Prostate gland (tissue), 2 donors: ENCODE results near the gene PLA2G3. TPM values are rescaled to one million over a fixed set of nuclear protein-coding genes. Genes with fewer than 3 reads are reported as not detected.
A peak's percentile ranks its signal among the peaks of the same experiment; 100 is the strongest.

Experiments used
- DNase-seq: peaks from one replicate; pipeline ENCODE4 v3.0.0-alpha.2; 2019; ENCODE audit warnings: low spot score
- H3K27ac ChIP-seq, 2 donors: fragments of 200-600 bp; sonication (generic); 2 replicates each; pipeline ENCODE4 v1.5.1; 2017 to 2019
- H3K27me3 ChIP-seq: fragments of 200-600 bp; sonication (generic); replicated peaks from 2 replicates; pipeline ENCODE4 v1.5.1; 2019; ENCODE audit not compliant: insufficient read depth
- H3K36me3 ChIP-seq, 2 donors: fragments of 200-600 bp; sonication (generic); 1 replicate in 1 of 2; 2 replicates in 1 of 2; pipeline versions ENCODE4 v1.5.1 to v1.8.1; 2017 to 2019
- H3K4me1 ChIP-seq: fragments of 200-600 bp; sonication (generic); replicated peaks from 2 replicates; pipeline ENCODE4 v1.5.1; 2019
- H3K4me3 ChIP-seq, 2 donors: fragments of 200-600 bp; sonication (generic); 2 replicates each; pipeline ENCODE4 v1.5.1; 2017 to 2019
- H3K9me3 ChIP-seq: fragments of 200-600 bp; sonication (generic); 2 replicates; pipeline ENCODE4 v1.5.1; 2017
- CTCF ChIP-seq, 4 experiments: fragments of 200-600 bp in 2 of 4; fragments of 450-650 bp in 2 of 4; sonication (generic) in 2 of 4; IDR thresholded peaks; 1 replicate in 3 of 4; 2 replicates in 1 of 4; pipeline ENCODE4 v1.5.1; 2016 to 2019; ENCODE audit warnings: antibody characterized with exemption in 4 of 4, mild to moderate bottlenecking in 2 of 4, moderate library complexity in 2 of 4
- POLR2A ChIP-seq: fragments of 450-650 bp; IDR thresholded peaks from one replicate; pipeline ENCODE4 v1.6.1; 2016; ENCODE audit warnings: antibody characterized with exemption, mild to moderate bottlenecking
- POLR2AphosphoS5 ChIP-seq: sonication (generic); formaldehyde crosslinking; IDR thresholded peaks from one replicate; pipeline ENCODE4 v1.6.1; 2017; ENCODE audit warnings: antibody characterized with exemption
- WGBS: methylation state at CpG from one replicate; pipeline ENCODE4 v1.1.5; 2018; 5-methylcytosine and 5-hydroxymethylcytosine counted together
- intact Hi-C: fragments of 100-400 bp; cut with DNase I; formaldehyde crosslinking; loops from one replicate; pipeline ENCODE4 v1.14.2; 2022
- total RNA-seq, 2 donors: library from RNA; depleted of rRNA; stranded (reverse); fragments of >200 nt; gene quantifications; one replicate each; pipeline ENCODE4 v1.1.0, GENCODE V29; 2016

PLA2G3 gene, protein sequence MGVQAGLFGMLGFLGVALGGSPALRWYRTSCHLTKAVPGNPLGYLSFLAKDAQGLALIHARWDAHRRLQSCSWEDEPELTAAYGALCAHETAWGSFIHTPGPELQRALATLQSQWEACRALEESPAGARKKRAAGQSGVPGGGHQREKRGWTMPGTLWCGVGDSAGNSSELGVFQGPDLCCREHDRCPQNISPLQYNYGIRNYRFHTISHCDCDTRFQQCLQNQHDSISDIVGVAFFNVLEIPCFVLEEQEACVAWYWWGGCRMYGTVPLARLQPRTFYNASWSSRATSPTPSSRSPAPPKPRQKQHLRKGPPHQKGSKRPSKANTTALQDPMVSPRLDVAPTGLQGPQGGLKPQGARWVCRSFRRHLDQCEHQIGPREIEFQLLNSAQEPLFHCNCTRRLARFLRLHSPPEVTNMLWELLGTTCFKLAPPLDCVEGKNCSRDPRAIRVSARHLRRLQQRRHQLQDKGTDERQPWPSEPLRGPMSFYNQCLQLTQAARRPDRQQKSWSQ
- total RNA-seq: 1 to 10 TPM in 1 of 2 donors, under 1 TPM in 1; 0.23 to 1.5 TPM

GRCh38 chr22:31139866-31140716 lies at the start of gene PLA2G3:
PLA2G3 (minus strand) TSS chr22:31140508; CDS start chr22:31140354, 154 bp downstream.
- DNase-seq: peak; percentile 68
- Histone ChIP-seq H3K4me1 (no peaks in the 10 kb centered on the region), H3K4me3 (no peak within 1 kb of the TSS), H3K27ac (no peak within 1 kb of the TSS), H3K27me3 (no peaks in the 10 kb centered on the region), H3K9me3 (no peaks in the 10 kb centered on the region), H3K36me3 (no peaks in the 10 kb centered on the region)
- intact Hi-C loops: loop anchor here (10.0 kb wide), 1 partner anchor 375 kb away; no protein-coding TSS in a partner anchor
- WGBS: 41% methylated on average over 22 of the region's 24 CpGs
- peak in 1 of 4 experiments; percentile 30 for TF ChIP-seq CTCF (IDR thresholded peaks at IDR 0.05)
- peak; percentile 28 for TF ChIP-seq POLR2A
- peak; percentile 13 for TF ChIP-seq POLR2AphosphoS5

GRCh38 chr22:31187627-31188026 lies 47.3 kb upstream of the PLA2G3 start:
- Histone ChIP-seq H3K4me1 (peaks cover 7% of the 10 kb centered on the region), H3K27ac (no peak overlapping the region), H3K4me3 (no peak overlapping the region), H3K36me3 (no peaks in the 10 kb centered on the region), H3K27me3 (no peaks in the 10 kb centered on the region), H3K9me3 (no peaks in the 10 kb centered on the region)
- intact Hi-C loops: no loop called here
- no peak for TF ChIP-seq POLR2A
- TF ChIP-seq POLR2AphosphoS5: no peak
- no peak for TF ChIP-seq CTCF (IDR thresholded peaks at IDR 0.05)
- 83% methylated on average over 6 of the region's 6 CpGs for WGBS
- no peak for DNase-seq

GRCh38 chr22:31185056-31185455 lies 44.7 kb upstream of the PLA2G3 start:
- intact Hi-C loops: no loop called here
- Histone ChIP-seq H3K9me3 (no peaks in the 10 kb centered on the region), H3K4me1 (peaks cover 2% of the 10 kb centered on the region), H3K4me3 (no peak overlapping the region), H3K27me3 (no peaks in the 10 kb centered on the region), H3K27ac (no peak overlapping the region), H3K36me3 (no peaks in the 10 kb centered on the region)
- DNase-seq: no peak
- TF ChIP-seq POLR2AphosphoS5 (no peak), POLR2A (no peak), CTCF (IDR thresholded peaks at IDR 0.05) (no peak)
- WGBS: 97% methylated on average over 5 of the region's 5 CpGs

DNA sequence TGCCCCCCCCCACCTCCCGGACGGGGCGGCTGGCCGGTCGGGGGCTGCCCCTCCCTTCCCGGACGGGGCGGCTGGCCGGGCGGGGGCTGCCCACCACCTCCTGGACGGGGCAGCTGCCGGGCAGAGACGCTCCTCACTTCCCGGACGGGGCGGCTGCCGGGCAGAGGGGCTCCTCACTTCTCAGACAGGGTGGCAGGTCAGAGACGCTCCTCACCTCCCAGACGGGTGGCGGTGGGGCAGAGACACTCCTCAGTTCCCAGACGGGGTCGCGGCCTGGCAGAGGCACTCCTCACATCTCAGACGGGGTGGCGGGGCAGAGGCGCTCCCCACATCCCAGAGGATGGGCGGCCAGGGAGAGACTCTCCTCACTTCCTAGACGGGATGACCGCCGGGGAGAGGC lies 43.7 kb upstream of the PLA2G3 start:
- Histone ChIP-seq H3K9me3 (no peaks in the 10 kb centered on the region), H3K36me3 (no peaks in the 10 kb centered on the region), H3K4me1 (peaks cover 6% of the 10 kb centered on the region), H3K27me3 (no peaks in the 10 kb centered on the region), H3K27ac (no peak overlapping the region), H3K4me3 (no peak overlapping the region)
- DNase-seq: no peak
- no peak for TF ChIP-seq POLR2AphosphoS5
- no peak for TF ChIP-seq CTCF (IDR thresholded peaks at IDR 0.05)
- TF ChIP-seq POLR2A: no peak
- WGBS: 96% methylated on average over 27 of the region's 30 CpGs
- intact Hi-C loops: no loop called here
